HCT116 (cell line): Measurements from ENCODE around the gene CALM3. TPM values are rescaled to one million over a fixed set of nuclear protein-coding genes. Genes with fewer than 3 reads are reported as not detected.
A peak's percentile ranks its signal among the peaks of the same experiment; 100 is the strongest.

Source experiments
- ATAC-seq: fragments of 200-7000 bp; cut with Tn5 transposase; 2 replicates; pipeline ENCODE4 v1.9.1; 2020; ENCODE audit warnings: mild to moderate bottlenecking, moderate library complexity
- BruUV-seq: library from RNA; stranded (reverse); fragments of 400-500 nt; replicated peaks from 2 replicates; lab custom pipeline; 2021; lab: Mats Ljungman, UMichigan
- CTCF ChIA-PET: fragments of 300-600 bp; sonication (Branson Sonifier 250); formaldehyde crosslinking; loops from one replicate; lab custom pipeline; 2021; ENCODE audit warnings: antibody characterized with exemption; lab: Charles Lee
- POLR2A ChIA-PET: fragments of 300-600, 350-600 bp; sonication (Branson Sonifier 250); formaldehyde crosslinking; loops from one replicate; lab custom pipeline; 2021; ENCODE audit warnings: antibody characterized with exemption; lab: Charles Lee
- RAD21 ChIA-PET, 2 experiments: fragments of 300-600 bp; sonication (Branson Sonifier 250); formaldehyde crosslinking; loops; one replicate each; lab custom pipeline; 2023; ENCODE audit warnings: low total read pairs in 2 of 2; ENCODE audit not compliant: uncharacterized antibody in 2 of 2, unreplicated experiment in 2 of 2, low non-redundant PET in 1 of 2; lab: Charles Lee
- DNase-seq: peaks from one replicate; pipeline ENCODE4 v3.0.0-alpha.2; 2010; ENCODE audit warnings: low read depth, low spot score
- H2AFZ ChIP-seq: fragments of 200-600 bp; shearing (Covaris generic), sonication (generic); 2 replicates; pipeline ENCODE4 v1.6.1; 2017; ENCODE audit warnings: low read depth, mixed run types, mixed read lengths, antibody characterized with exemption, low read length; ENCODE audit not compliant: poor library complexity, severe bottlenecking
- H3K27ac ChIP-seq: 2 replicates; pipeline ENCODE4 v1.5.1; 2012; ENCODE audit warnings: low read depth, low read length
- H3K27me3 ChIP-seq: fragments of 200-600 bp; sonication (generic); 2 replicates; pipeline ENCODE4 v1.6.1; 2016; ENCODE audit warnings: mixed run types, low read length, mixed read lengths; ENCODE audit not compliant: insufficient read depth
- H3K36me3 ChIP-seq, 2 experiments: fragments of 200-500 bp in 1 of 2; fragments of 200-600 bp in 1 of 2; sonication (Bioruptor generic) in 1 of 2; sonication (generic) in 1 of 2; 2 replicates each; pipeline versions ENCODE4 v1.5.1 to v1.6.1; 2014 to 2016; ENCODE audit warnings: low read length in 2 of 2, inconsistent platforms in 1 of 2, mixed read lengths in 1 of 2, mixed run types in 1 of 2; ENCODE audit not compliant: insufficient read depth in 2 of 2, control insufficient read depth in 1 of 2
- H3K4me1 ChIP-seq, 2 experiments: fragments of 200-600 bp in 1 of 2; sonication (generic) in 1 of 2; 2 replicates each; pipeline versions ENCODE4 v1.5.1 to v1.6.1; 2012 to 2017; ENCODE audit warnings: low read length in 2 of 2, inconsistent platforms in 1 of 2, mild to moderate bottlenecking in 1 of 2, mixed read lengths in 1 of 2, mixed run types in 1 of 2, moderate library complexity in 1 of 2; ENCODE audit not compliant: insufficient read depth in 2 of 2, control insufficient read depth in 1 of 2
- H3K4me2 ChIP-seq: fragments of 200-600 bp; sonication (generic); 2 replicates; pipeline ENCODE4 v1.6.1; 2017; ENCODE audit warnings: mixed run types, low read length, mixed read lengths
- H3K4me3 ChIP-seq, 2 experiments: fragments of 200-600 bp in 1 of 2; sonication (generic) in 1 of 2; replicated peaks in 1 of 2; 2 replicates each; pipeline ENCODE4 v1.5.1; 2011 to 2016; ENCODE audit warnings: low read length in 2 of 2, control low read depth in 1 of 2, low read depth in 1 of 2, mild to moderate bottlenecking in 1 of 2, mixed read lengths in 1 of 2, mixed run types in 1 of 2
- H3K79me2 ChIP-seq: fragments of 200-600 bp; sonication (generic); 2 replicates; pipeline ENCODE4 v1.6.1; 2017; ENCODE audit warnings: mild to moderate bottlenecking, mixed run types, low read length, moderate library complexity, mixed read lengths; ENCODE audit not compliant: insufficient read depth
- H3K9ac ChIP-seq: fragments of 200-600 bp; sonication (generic); 2 replicates; pipeline ENCODE4 v1.6.1; 2016; ENCODE audit warnings: low read length, mixed read lengths
- H3K9me2 ChIP-seq: fragments of 200-600 bp; sonication (generic), shearing (Covaris generic); 2 replicates; pipeline ENCODE4 v1.6.1; 2017; ENCODE audit warnings: mixed run types, mild to moderate bottlenecking, moderate library complexity; ENCODE audit not compliant: insufficient read depth
- H3K9me3 ChIP-seq, 2 experiments: fragments of 200-500 bp in 1 of 2; fragments of 200-600 bp in 1 of 2; sonication (Bioruptor generic) in 1 of 2; sonication (generic) in 1 of 2; 2 replicates each; pipeline ENCODE4 v1.6.1; 2014 to 2017; ENCODE audit warnings: low read length in 2 of 2, mixed read lengths in 2 of 2, inconsistent platforms in 1 of 2, low read depth in 1 of 2, mild to moderate bottlenecking in 1 of 2, mixed run types in 1 of 2, moderate library complexity in 1 of 2; ENCODE audit not compliant: control insufficient read depth in 1 of 2, insufficient read depth in 1 of 2
- H4K20me1 ChIP-seq: fragments of 200-600 bp; sonication (generic), shearing (Covaris generic); 2 replicates; pipeline ENCODE4 v1.6.1; 2017; ENCODE audit warnings: mixed run types, mild to moderate bottlenecking, moderate library complexity; ENCODE audit not compliant: insufficient read depth
- ATF3 ChIP-seq: IDR thresholded peaks from 2 replicates; pipeline ENCODE4 v1.6.1; 2012
- CBX3 ChIP-seq: IDR thresholded peaks from 2 replicates; pipeline ENCODE4 v1.6.1; 2012; ENCODE audit warnings: low read depth
- EZH2phosphoT487 ChIP-seq: fragments of 200-600 bp; IDR thresholded peaks from 2 replicates; pipeline ENCODE4 v1.6.1; 2018; ENCODE audit warnings: antibody characterized with exemption, borderline replicate concordance
- JUND ChIP-seq: IDR thresholded peaks from 2 replicates; pipeline ENCODE4 v1.6.1; 2012
- MAX ChIP-seq: IDR thresholded peaks from 2 replicates; pipeline ENCODE4 v1.6.1; 2012
- POLR2AphosphoS5 ChIP-seq: IDR thresholded peaks from 2 replicates; pipeline ENCODE4 v1.6.1; 2011; ENCODE audit warnings: mild to moderate bottlenecking, low read depth, low read length, moderate library complexity
- RAD21 ChIP-seq: IDR thresholded peaks from 2 replicates; pipeline ENCODE4 v1.6.1; 2012; ENCODE audit warnings: low read depth, mild to moderate bottlenecking
- SIN3A ChIP-seq: IDR thresholded peaks from 2 replicates; pipeline ENCODE4 v1.6.1; 2012; ENCODE audit warnings: low read depth
- YY1 ChIP-seq: IDR thresholded peaks from 2 replicates; pipeline ENCODE4 v1.6.1; 2011; ENCODE audit warnings: low read length, low read depth, moderate library complexity, mild to moderate bottlenecking; ENCODE audit not compliant: insufficient replicate concordance; ENCODE audit errors: extremely low read depth
- intact Hi-C: fragments of 100-400 bp; cut with micrococcal nuclease; formaldehyde crosslinking; loops from 2 replicates; pipeline ENCODE4 v1.10.0; 2022
- total RNA-seq: library from RNA; stranded (reverse); gene quantifications from one replicate; pipeline ENCODE4 v1.2.1, GENCODE V29; 2021; ENCODE audit not compliant: unreplicated experiment

CALM3 gene
- total RNA-seq, 1 experiment from 2014 or later: 335 TPM

GRCh38 chr19:46610413-46610775 is 9.3 kb downstream of the CALM3 start:
- H3K4me3 ChIP-seq: no peak overlapping the region
- no peaks in the 10 kb centered on the region for H4K20me1 ChIP-seq
- ChIA-PET CTCF (interaction anchor here (1.3 to 7.7 kb wide), 2 partner anchors 52 to 80 kb away, joined by 3 to 217 read pairs; partner anchors contain the start of gene DACT3), RAD21 (no interaction called here), POLR2A (interaction anchor here (1.3 kb wide), 1 partner anchor 9 kb away, joined by 8 read pairs; the partner anchor contains the start of gene CALM3)
- peaks cover 21% of the 10 kb centered on the region; the same call in 1 of the 2 replicates for H3K79me2 ChIP-seq
- no peaks in the 10 kb centered on the region for H3K9me3 ChIP-seq
- no peak overlapping the region for H3K9ac ChIP-seq
- intact Hi-C loops: loop anchor here (10.0 kb wide), 1 partner anchor 114 kb away; no protein-coding TSS in a partner anchor
- H3K4me1 ChIP-seq: peaks cover 0 to 8% of the 10 kb centered on the region in 2 experiments; a peak in 3 of 4 replicates
- TF ChIP-seq CBX3 (no peak), MAX (no peak), SIN3A (peak; percentile 36; the same call in 1 of the 2 replicates)
- no peak overlapping the region for H2AFZ ChIP-seq
- no peak for ATAC-seq
- no peak overlapping the region for H3K27ac ChIP-seq
- no peaks in the 10 kb centered on the region for H3K27me3 ChIP-seq
- peaks cover 31% of the 10 kb centered on the region in 2 experiments for H3K36me3 ChIP-seq
- DNase-seq: no peak
- no peaks in the 10 kb centered on the region for H3K9me2 ChIP-seq
- no TSS peak for BruUV-seq
- no peak overlapping the region for H3K4me2 ChIP-seq

GRCh38 chr19:46610851-46611770 is 10.0 kb downstream of the CALM3 start:
- H3K9me2 ChIP-seq: no peaks in the 10 kb centered on the region
- H3K9me3 ChIP-seq: no peaks in the 10 kb centered on the region
- no peak overlapping the region for H2AFZ ChIP-seq
- peaks cover 14% of the 10 kb centered on the region; the same call in 1 of the 2 replicates for H3K79me2 ChIP-seq
- intact Hi-C loops: loop anchor here (10.0 kb wide), 1 partner anchor 114 kb away; no protein-coding TSS in a partner anchor
- H3K27me3 ChIP-seq: no peaks in the 10 kb centered on the region
- BruUV-seq: no TSS peak
- no peak for TF ChIP-seq EZH2phosphoT487
- no peak for TF ChIP-seq ATF3
- TF ChIP-seq RAD21: no peak
- no peak for TF ChIP-seq YY1
- TF ChIP-seq POLR2AphosphoS5: peak; percentile 30; the same call in 1 of the 2 replicates
- no peak for TF ChIP-seq JUND
- TF ChIP-seq MAX: no peak
- no peak for TF ChIP-seq CBX3
- H4K20me1 ChIP-seq: no peaks in the 10 kb centered on the region
- H3K36me3 ChIP-seq: peaks cover 25 to 31% of the 10 kb centered on the region in 2 experiments
- DNase-seq (no peak), ATAC-seq (no peak)
- ChIA-PET CTCF (interaction anchor here (1.3 to 7.7 kb wide), 2 partner anchors 52 to 81 kb away, joined by 3 to 217 read pairs; partner anchors contain the start of gene DACT3), POLR2A (interaction anchor here (1.3 to 1.4 kb wide), 2 partner anchors 10 to 50 kb away, joined by 3 to 8 read pairs; partner anchors contain the start of genes CALM3 and DACT3), RAD21 (no interaction called here)
- H3K27ac ChIP-seq: no peak overlapping the region
- H3K4me2 ChIP-seq: no peak overlapping the region
- H3K4me1 ChIP-seq: peaks cover 0 to 12% of the 10 kb centered on the region in 2 experiments; a peak in 3 of 4 replicates
- no peak overlapping the region for H3K4me3 ChIP-seq
- H3K9ac ChIP-seq: no peak overlapping the region
